Muscle of arm (tissue), 12 donors: ENCODE data around the gene ADGRV1. TPM values are rescaled to one million over a fixed set of nuclear protein-coding genes. Genes with fewer than 3 reads are reported as not detected.

Source experiments
- DNase-seq: peaks from one replicate; pipeline ENCODE4 v3.0.0-alpha.2; 2013
- polyA plus RNA-seq, 12 donors: library from polyadenylated mRNA; unstranded; fragments of 120-200 nt; gene quantifications; one replicate each; pipeline ENCODE4 v1.2.1, GENCODE V29; 2013; ENCODE audit not compliant: insufficient read length in 12 of 12

ADGRV1 gene
- polyA plus RNA-seq, 12 donors, result 0.84 to 4.3 (median 1.3) TPM; not detected in 2

- DNase-seq, result peak; percentile 72
Measured at GRCh38 chr5:91111473-91112238, 553.1 kb downstream of the ADGRV1 start.

- DNase-seq, result peak; percentile 77
Measured at GRCh38 chr5:91114658-91115057, 556.1 kb downstream of the ADGRV1 start.

GRCh38 chr5:91118354-91118753 lies 559.8 kb downstream of the ADGRV1 start:
- no peak for DNase-seq

DNA sequence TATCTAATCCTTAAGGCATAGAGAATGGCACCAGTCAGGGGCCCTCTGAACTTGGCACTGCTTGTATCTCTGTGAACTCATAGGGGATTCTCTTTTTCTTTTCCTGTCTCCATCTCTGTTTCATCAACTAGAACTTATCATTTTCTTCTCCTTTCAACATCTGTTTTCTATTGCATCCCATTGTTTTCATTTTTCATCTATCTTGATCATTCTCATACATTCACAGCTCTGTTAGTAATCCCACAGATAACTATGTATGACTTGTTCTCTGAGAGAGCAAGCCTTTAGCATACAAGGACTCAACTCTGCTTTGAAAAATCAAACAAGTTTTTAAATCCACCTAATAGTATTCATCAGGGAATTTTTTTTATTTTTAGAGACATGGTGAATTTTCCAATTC lies 560.2 kb downstream of the ADGRV1 start:
- no peak for DNase-seq

DNA sequence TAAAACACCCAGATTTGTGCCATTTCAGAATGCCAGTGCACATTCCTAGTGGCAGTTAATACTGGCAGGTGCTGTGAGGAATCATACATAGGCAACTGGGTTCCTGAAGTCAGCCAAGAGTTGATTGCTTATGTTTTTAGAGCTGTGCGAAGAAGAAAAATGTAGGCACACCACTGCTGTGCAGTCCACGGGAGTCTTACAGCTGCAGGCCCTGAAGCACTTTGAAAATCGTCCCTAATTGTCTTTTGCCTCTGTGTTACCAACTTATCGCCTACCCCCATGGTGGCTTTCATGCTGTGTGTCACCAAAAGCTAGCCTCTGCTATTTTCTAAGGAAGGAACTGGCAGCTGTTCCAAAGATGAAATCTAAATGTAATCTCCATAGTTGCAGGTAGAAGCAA lies 560.6 kb downstream of the ADGRV1 start:
- no peak for DNase-seq

DNA sequence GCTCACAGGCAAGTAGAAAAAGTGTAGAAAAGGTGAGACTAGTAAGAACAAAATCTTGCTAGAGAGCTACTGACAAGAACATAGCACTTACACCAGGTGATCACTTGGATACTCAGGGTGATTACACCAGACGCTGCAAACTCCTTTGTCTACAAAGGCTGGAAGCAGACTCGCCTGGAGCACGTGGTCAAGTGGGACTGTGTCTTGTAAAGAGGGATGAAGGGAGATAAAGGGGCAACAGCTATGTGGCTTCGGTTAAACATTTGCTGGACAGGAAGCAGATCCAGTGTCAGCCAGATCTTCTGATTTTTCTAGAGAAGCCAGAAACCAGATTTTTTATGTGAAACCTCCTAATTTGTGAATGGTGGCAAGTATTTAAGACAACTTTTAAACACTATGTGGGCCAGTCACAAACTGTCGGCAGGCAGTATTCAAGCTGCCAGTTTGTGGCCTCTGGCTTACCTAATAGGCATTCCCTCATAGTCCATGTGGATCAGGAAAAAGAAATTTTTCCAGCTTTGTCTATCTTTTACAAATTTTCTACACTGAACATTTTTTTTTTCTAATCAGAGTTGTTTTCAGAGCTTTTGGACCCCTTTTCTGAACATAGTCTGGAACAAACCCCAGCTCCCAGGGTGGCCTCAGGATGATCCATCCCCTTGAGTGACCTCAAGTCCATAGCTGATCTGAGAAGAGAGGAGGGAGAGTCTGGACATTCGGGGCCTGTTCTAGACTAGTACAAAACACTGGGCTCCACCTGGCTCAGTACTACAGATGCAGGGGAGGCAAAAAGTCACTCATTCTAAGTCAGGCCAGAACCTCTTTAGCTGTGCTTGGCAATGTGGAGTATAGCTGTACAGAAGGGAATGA lies 561.6 kb downstream of the ADGRV1 start:
- no peak for DNase-seq

DNA sequence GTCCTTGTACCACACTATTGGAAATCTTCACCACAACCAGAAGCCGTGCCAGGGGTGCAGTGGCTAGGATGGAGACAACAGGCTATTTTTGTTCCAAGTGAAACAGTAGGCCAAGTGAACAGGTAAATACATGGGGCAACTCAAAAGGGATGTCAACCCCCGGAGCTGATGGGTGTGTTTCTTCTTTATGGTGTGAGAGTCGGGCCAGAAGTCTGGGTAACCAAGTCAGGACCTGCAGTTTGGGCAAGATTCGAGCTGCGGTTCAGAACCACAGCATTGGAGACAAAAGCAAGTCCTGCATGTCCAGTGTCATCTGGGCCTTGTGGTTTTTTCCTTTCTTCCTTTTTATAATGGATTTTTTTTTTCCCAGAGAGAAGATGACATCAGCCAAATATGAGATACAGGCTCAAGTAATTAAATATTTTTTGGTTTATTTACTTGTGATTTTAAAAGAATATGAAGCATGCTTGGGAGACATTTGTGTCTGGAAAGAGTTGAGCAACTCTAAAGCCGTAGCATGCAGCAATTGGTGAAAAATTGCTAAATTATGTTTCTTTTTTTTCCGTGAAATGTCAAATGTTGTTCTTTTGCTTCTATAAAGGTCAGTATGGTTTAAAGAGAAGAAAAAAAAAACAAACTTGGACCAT lies 562.9 kb downstream of the ADGRV1 start:
- DNase-seq, result no peak

GRCh38 chr5:91122651-91123050 lies 564.1 kb downstream of the ADGRV1 start:
- DNase-seq, result no peak

GRCh38 chr5:91123291-91123690 lies 564.7 kb downstream of the ADGRV1 start:
- DNase-seq, result no peak

GRCh38 chr5:91123901-91124300 lies 565.3 kb downstream of the ADGRV1 start:
- DNase-seq, result no peak

GRCh38 chr5:91125916-91126315 lies 567.3 kb downstream of the ADGRV1 start:
- no peak for DNase-seq

GRCh38 chr5:91126448-91126847 lies 567.9 kb downstream of the ADGRV1 start:
- peak; percentile 87 for DNase-seq

DNA sequence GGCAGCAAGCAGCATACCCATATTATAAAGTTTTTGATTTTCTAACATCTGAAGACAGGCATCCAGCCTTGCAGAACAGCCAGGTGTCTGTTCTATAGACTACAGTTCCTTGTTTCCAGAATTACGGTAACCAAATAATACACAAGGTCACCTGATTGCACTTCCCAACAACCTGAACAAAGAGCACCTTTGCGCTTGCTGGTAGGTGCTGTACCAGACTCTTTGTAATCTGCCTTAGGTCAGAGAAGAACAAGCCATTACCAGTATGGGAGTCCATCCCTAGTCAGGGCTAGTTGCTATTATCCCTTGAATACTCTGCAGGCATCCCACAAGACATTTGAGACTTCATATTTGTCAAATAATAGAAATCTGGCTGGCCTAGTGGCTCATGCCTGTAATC lies 568.3 kb downstream of the ADGRV1 start:
- DNase-seq, result no peak

DNA sequence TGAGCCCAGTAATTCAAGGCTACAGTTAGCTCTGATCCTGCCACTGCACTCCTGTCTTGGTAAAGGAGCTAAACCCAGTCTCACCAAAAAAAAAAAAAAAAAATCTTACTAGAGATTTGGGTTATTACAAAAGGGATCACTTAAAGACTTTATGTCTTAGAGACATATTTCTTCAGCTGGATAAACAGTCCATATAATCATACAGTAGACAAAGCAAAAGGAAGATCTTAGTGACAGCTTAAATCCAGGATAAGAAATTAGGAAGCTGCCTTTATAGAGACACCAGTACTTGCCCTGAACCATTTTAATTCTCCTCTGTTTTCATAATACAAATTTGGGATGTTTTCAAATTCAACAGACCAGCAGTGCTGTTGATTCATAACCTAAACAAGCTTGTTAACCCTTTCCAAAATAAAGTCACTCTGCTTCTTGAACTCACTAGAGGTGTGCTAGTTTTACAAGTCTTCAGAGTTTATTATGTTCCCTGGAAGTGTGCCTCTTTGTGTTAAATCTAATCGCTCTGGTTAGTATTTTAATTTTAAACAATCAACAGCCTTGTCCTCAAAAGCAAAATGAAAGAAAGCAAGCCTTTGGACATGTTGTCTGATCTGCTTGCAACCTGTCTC lies 569.0 kb downstream of the ADGRV1 start:
- DNase-seq, result no peak

DNA sequence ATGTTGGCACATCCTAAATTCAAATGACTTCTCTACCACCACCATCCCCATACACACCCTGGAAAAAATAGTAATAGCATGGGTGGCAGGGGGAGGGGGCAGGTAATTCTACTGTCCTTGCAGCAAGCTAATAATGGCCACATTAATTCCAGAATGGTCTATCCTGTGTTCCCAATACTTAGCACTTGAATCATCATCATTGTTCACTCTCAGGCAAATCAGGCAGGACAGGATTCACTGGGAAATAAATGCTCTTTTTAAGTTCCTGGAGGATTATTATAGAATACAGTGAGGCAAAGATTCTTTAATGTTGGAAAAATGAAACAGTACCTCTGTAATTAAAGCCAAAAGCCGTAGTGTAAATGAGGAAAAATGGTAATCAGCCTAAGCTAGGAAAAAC lies 570.0 kb downstream of the ADGRV1 start:
- DNase-seq, result no peak

DNA sequence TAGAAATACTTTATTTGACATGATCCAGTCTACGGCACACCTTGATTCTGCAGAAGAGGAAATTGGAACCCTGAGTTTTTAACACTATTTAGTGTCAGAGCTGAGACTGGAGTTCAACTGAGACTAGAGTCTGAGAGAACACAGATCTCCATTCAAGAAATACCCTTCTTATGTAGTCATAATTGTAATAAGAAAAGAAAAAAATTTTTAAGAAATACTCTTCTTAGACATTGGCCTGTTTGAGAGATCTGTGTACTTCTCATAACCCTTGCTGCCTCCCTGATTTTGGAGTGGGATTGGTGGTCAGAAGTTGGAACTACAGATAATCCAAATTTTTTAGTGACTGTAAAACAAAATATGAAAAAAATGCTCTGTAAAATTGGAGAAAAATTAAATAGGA lies 571.2 kb downstream of the ADGRV1 start:
- no peak for DNase-seq

DNA sequence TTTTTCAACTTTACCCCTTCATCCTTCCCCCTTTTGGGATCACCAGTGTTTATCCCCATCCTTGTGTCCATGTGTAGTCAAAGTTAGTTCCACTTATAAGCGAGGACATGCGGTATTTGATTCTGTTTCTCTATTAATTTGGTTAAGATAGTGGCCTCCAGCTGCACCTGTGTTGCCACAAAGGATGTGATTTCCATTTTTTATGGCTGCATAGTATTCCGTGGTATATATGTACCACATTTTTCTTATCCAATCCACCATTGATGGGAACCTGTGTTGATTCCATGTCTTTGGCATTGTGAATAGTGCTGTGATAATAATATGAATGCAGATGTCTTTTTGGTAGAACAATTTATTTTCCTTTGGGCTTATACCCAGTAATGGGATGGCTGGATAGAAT lies 572.2 kb downstream of the ADGRV1 start:
- DNase-seq, result no peak

- DNase-seq, result no peak
Measured at GRCh38 chr5:91132550-91132949, 574.0 kb downstream of the ADGRV1 start.

GRCh38 chr5:91133183-91133582 lies 574.6 kb downstream of the ADGRV1 start:
- DNase-seq, result no peak

GRCh38 chr5:91135475-91136248 lies 577.1 kb downstream of the ADGRV1 start:
- no peak for DNase-seq

GRCh38 chr5:91136271-91136670 lies 577.7 kb downstream of the ADGRV1 start:
- DNase-seq, result no peak
